KMS-11 (cell line): Measurements from ENCODE around the gene AMOT.

Experiments
- H2AFZ ChIP-seq: fragments of 200-600 bp; sonication (generic); 2 replicates; pipeline ENCODE4 v1.6.1; 2016; ENCODE audit warnings: antibody characterized with exemption, mixed run types, low read depth
- H3K27ac ChIP-seq: fragments of 200-600 bp; sonication (generic); 2 replicates; pipeline ENCODE4 v1.6.1; 2016; ENCODE audit warnings: mild to moderate bottlenecking, mixed run types
- H3K27me3 ChIP-seq: fragments of 200-600 bp; sonication (generic); 2 replicates; pipeline ENCODE4 v1.6.1; 2017; ENCODE audit warnings: mild to moderate bottlenecking, low read depth, mixed run types, moderate library complexity; ENCODE audit not compliant: insufficient read depth
- H3K36me3 ChIP-seq: fragments of 200-600 bp; sonication (generic); 2 replicates; pipeline ENCODE4 v1.6.1; 2017; ENCODE audit warnings: mild to moderate bottlenecking, mixed run types; ENCODE audit not compliant: insufficient read depth
- H3K4me1 ChIP-seq: fragments of 200-600 bp; sonication (generic); 2 replicates; pipeline ENCODE4 v1.6.1; 2016; ENCODE audit warnings: mild to moderate bottlenecking, low read depth, mixed run types; ENCODE audit not compliant: poor library complexity, severe bottlenecking
- H3K4me2 ChIP-seq: fragments of 200-600 bp; sonication (generic); 2 replicates; pipeline ENCODE4 v1.7.0; 2016; ENCODE audit warnings: mild to moderate bottlenecking, mixed run types
- H3K4me3 ChIP-seq: fragments of 200-600 bp; sonication (generic); IDR thresholded peaks from 2 replicates; pipeline ENCODE4 v1.6.1; 2017; ENCODE audit warnings: low read depth, low read length, mixed read lengths; ENCODE audit not compliant: insufficient read depth
- H3K79me2 ChIP-seq: fragments of 200-600 bp; sonication (generic); 2 replicates; pipeline ENCODE4 v1.6.1; 2016; ENCODE audit warnings: low read depth, mixed run types; ENCODE audit not compliant: insufficient read depth
- H3K9ac ChIP-seq: fragments of 200-600 bp; sonication (generic); 2 replicates; pipeline ENCODE4 v1.6.1; 2016; ENCODE audit warnings: mild to moderate bottlenecking, mixed run types
- H4K20me1 ChIP-seq: fragments of 200-600 bp; sonication (generic); 2 replicates; pipeline ENCODE4 v1.6.1; 2016; ENCODE audit warnings: mild to moderate bottlenecking, mixed run types; ENCODE audit not compliant: insufficient read depth
- TF ChIP-seq, protein P1 (sequence below): fragments of 200-600 bp; sonication (generic); conservative IDR thresholded peaks from 2 replicates; pipeline ENCODE4 v1.6.1; 2017; ENCODE audit warnings: low read depth, mild to moderate bottlenecking, antibody characterized with exemption, low read length, moderate library complexity, mixed read lengths

AMOT gene

DNA sequence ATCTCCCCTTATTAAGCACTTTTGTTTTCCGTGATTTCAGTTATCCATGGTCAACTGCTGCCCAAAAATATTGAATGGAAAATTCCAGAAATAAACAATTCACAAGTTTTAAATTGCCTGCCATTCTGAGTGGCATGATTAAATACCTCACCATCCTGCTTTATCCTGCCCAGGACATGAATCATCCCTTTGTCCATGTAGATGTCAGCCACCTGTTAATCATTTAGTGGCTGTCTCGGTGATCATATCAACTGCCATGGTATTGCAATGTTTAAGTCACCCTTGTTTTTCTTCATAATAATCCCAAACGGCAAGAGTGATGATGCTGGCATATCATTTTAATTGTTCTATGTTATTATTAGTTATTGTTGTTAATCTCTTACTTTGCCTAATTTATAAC lies 81.1 kb downstream of the AMOT start:
- Histone ChIP-seq H4K20me1 (no peaks in the 10 kb centered on the region), H3K27me3 (no peaks in the 10 kb centered on the region), H2AFZ (no peak overlapping the region), H3K4me3 (no peak overlapping the region), H3K9ac (no peak overlapping the region), H3K79me2 (no peaks in the 10 kb centered on the region), H3K36me3 (no peaks in the 10 kb centered on the region), H3K4me1 (no peaks in the 10 kb centered on the region), H3K27ac (no peak overlapping the region), H3K4me2 (no peak overlapping the region)
- TF ChIP-seq, protein P1, sequence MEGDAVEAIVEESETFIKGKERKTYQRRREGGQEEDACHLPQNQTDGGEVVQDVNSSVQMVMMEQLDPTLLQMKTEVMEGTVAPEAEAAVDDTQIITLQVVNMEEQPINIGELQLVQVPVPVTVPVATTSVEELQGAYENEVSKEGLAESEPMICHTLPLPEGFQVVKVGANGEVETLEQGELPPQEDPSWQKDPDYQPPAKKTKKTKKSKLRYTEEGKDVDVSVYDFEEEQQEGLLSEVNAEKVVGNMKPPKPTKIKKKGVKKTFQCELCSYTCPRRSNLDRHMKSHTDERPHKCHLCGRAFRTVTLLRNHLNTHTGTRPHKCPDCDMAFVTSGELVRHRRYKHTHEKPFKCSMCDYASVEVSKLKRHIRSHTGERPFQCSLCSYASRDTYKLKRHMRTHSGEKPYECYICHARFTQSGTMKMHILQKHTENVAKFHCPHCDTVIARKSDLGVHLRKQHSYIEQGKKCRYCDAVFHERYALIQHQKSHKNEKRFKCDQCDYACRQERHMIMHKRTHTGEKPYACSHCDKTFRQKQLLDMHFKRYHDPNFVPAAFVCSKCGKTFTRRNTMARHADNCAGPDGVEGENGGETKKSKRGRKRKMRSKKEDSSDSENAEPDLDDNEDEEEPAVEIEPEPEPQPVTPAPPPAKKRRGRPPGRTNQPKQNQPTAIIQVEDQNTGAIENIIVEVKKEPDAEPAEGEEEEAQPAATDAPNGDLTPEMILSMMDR = no peak

DNA sequence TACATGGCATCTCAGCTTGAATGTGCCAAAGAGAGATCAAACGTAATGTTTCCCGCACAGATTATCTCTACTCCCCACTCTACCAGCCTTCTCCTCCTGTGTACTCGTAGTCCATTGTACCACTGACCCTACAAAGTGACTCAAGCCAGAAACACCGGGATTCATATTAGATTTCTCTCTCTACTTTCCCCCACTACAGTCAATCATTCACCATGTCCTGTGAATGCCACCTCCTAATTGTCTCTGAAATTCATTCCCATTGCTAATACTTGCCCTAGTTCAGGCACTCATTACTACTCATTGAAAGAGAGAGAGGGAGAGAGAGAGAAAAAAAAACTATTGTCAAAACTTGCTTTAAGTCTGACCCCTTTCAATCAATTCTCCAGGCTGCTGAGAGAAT lies 82.7 kb downstream of the AMOT start:
- H3K79me2 ChIP-seq = no peaks in the 10 kb centered on the region
- H2AFZ ChIP-seq = no peak overlapping the region
- H3K9ac ChIP-seq = no peak overlapping the region
- TF ChIP-seq, protein P1 = no peak
- H3K4me2 ChIP-seq = no peak overlapping the region
- H3K36me3 ChIP-seq = no peaks in the 10 kb centered on the region
- no peaks in the 10 kb centered on the region for H3K4me1 ChIP-seq
- H3K27ac ChIP-seq = no peak overlapping the region
- H3K27me3 ChIP-seq = no peaks in the 10 kb centered on the region
- no peaks in the 10 kb centered on the region for H4K20me1 ChIP-seq
- H3K4me3 ChIP-seq = no peak overlapping the region

DNA sequence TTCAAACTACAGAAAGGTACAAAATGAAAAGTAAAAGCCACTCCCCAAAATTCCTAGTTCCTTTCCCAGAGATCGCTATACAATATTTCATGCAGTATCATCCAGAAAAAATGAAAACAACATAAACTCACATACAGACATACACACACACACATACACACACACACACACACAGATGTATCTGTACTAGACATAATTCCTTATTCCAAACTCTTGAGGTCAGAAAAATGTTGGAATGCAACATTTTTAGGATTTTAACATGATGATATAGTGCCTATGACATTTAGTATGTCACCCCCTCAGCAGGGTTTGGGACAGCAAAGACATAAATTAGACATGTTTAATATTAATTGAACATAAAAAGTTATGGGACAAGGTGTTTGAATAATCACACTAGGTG lies 87.5 kb downstream of the AMOT start:
- Histone ChIP-seq H3K4me2 (no peak overlapping the region), H3K27ac (no peak overlapping the region), H3K79me2 (no peaks in the 10 kb centered on the region), H3K9ac (no peak overlapping the region), H3K36me3 (no peaks in the 10 kb centered on the region), H3K4me1 (no peaks in the 10 kb centered on the region), H4K20me1 (no peaks in the 10 kb centered on the region), H2AFZ (no peak overlapping the region), H3K4me3 (no peak overlapping the region), H3K27me3 (no peaks in the 10 kb centered on the region)
- TF ChIP-seq, protein P1 = no peak

DNA sequence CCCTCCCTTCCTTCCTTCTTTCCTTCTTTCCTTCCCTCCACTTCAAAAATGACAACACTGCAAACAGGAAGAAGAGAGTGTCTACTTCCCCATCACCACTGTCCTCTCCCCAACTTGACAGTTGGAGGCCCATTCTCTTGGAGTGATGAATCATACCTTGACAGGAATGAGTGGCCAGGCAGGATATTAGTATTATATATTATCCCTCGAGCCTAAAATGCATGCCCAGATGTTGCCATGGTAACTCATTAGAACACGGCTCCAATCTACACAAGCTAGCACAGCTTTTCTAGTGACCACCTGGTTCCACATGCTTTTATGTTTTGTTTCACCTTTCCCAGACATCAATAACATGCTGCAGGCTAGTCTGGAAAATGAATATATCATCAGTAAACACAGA lies 89.6 kb downstream of the AMOT start:
- Histone ChIP-seq H3K4me1 (no peaks in the 10 kb centered on the region), H3K27ac (no peak overlapping the region), H3K4me2 (no peak overlapping the region), H4K20me1 (no peaks in the 10 kb centered on the region), H3K79me2 (no peaks in the 10 kb centered on the region), H3K36me3 (no peaks in the 10 kb centered on the region), H2AFZ (no peak overlapping the region), H3K4me3 (no peak overlapping the region), H3K27me3 (no peaks in the 10 kb centered on the region), H3K9ac (no peak overlapping the region)
- TF ChIP-seq, protein P1 = no peak
